Ovary (tissue), 3 donors: ENCODE measurements around the gene EVL.

ENCODE experiments used
- EP300 ChIP-seq: sonication (generic); formaldehyde crosslinking; IDR thresholded peaks from one replicate; pipeline ENCODE4 v1.6.1; 2017; ENCODE audit warnings: antibody characterized with exemption
- POLR2A ChIP-seq: fragments of 450-650 bp; IDR thresholded peaks from one replicate; pipeline ENCODE4 v1.6.1; 2017; ENCODE audit warnings: antibody characterized with exemption, mild to moderate bottlenecking, moderate library complexity
- TF ChIP-seq, protein P1 (sequence below), 3 donors: fragments of 450-650 bp in 2 of 3; fragments of 200-600 bp in 1 of 3; IDR thresholded peaks; one replicate each; pipeline versions ENCODE4 v1.5.1 to v1.8.0; 2016 to 2022; ENCODE audit warnings: antibody characterized with exemption in 3 of 3, mild to moderate bottlenecking in 1 of 3
- donor health status: DM: no; HTN: no; CAD: no.

DNA sequence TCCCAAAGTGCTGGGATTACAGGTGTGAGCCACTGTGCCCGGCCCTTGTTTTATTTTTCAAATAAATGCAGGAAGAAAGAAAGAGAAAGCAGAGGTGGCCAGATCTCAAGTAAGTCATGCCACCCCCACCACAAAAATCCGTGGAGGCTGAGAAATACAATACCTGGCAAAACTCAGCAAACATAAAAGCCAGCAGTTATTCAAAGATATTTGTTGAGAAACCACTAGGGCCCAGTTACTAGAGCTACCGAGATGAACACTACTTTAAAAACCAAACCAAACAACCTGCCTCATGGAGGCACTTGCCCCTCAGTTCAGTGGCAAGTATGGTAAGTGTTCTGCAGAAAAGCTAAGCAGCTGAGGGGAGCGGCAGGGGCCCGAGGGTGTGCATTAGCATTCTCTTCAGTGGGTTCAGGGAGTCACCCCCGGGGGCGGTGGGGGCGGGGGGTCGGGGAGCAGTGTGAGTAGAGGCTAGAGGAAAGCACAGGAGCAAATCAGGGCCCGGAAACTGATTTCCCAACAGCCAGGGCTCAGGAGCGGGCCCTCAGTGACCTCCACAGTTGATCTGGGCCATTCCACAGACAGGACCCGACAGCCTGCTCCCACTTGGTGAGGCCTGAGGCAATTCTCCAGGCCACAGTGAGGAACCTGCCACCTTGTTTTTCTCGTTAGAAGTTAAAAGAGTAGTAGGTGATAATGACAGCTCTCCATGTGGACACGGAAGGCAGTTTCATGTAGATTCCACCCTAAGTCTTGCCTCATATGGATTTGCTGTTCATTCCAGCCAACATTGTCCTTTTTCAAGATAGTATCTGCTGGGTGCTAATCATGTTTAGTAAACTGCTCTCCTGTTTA lies 8.6 kb downstream of the EVL start:
- no peak for TF ChIP-seq EP300
- TF ChIP-seq POLR2A, result no peak
- TF ChIP-seq, protein P1, sequence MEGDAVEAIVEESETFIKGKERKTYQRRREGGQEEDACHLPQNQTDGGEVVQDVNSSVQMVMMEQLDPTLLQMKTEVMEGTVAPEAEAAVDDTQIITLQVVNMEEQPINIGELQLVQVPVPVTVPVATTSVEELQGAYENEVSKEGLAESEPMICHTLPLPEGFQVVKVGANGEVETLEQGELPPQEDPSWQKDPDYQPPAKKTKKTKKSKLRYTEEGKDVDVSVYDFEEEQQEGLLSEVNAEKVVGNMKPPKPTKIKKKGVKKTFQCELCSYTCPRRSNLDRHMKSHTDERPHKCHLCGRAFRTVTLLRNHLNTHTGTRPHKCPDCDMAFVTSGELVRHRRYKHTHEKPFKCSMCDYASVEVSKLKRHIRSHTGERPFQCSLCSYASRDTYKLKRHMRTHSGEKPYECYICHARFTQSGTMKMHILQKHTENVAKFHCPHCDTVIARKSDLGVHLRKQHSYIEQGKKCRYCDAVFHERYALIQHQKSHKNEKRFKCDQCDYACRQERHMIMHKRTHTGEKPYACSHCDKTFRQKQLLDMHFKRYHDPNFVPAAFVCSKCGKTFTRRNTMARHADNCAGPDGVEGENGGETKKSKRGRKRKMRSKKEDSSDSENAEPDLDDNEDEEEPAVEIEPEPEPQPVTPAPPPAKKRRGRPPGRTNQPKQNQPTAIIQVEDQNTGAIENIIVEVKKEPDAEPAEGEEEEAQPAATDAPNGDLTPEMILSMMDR (IDR thresholded peaks at IDR 0.05), result no peak
